GM21619 (cell line): Measurements from ENCODE around the gene ZNF385B.

Source experiments
- ATAC-seq: cut with Tn5 transposase; IDR thresholded peaks from one replicate; pipeline ENCODE4 v1.9.1; 2021; ENCODE audit not compliant: unreplicated experiment

ZNF385B gene

DNA sequence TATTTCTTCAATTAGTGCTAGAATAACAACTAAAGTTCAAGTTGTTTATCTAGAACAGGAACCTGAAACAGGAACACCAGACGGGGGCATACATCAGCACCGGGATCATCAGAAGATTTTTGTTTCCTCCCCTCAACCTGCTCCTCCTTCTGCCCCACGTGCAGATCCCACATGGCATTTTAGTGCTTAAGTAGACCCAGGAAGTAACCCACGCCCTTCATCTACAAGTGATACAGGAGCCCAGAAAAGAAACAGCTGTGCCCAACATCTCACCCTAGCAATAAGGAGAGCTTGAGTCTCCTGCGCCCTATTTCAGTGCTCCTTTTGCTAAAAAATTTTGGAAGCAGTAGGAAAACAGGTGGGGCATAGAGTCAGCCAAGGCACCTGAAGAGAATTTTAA, 5.2 kb downstream of the ZNF385B start:
- ATAC-seq: no peak

DNA sequence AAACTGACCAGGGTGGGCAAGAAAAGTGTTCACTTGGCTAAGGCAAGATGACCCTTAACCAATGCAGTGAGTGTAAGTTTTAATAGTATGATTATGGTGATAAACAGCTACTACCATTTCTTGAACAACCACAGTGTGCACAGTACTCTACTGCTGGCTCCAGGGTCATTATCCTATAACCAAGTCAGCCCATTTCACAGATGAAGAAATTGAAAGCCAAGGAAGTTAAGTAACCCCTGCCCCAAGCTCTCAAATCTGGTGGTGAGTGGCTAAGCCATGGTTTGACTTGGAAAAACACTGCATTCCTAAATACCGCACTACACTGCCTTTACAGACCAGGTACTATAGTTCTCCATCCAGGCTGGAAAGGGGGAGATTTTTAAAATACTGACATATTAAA, 5.7 kb downstream of the ZNF385B start:
- no peak for ATAC-seq

DNA sequence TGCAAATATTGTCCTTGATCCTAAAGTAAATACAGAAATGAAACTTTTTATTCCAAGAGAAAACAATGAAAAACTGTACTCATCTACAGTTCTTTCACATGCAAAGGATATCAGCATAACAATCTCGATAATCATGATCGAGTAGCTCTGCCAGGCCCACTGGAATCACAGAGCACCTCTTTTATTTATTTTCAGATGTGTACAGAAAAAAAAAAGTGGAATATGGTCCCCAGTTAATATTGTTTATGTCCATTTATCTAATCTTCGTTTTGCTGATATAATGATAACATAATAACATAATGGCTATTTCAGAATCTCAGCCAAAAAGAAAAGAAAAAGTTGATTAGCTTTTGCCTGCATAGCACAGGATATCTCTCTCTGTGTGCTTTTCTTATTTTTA, 6.5 kb downstream of the ZNF385B start:
- ATAC-seq: no peak

GRCh38 chr2:179853108-179853507, 8.3 kb downstream of the ZNF385B start:
- ATAC-seq: no peak

- no peak for ATAC-seq
These were observed 11.2 kb downstream of the ZNF385B start for GRCh38 chr2:179850188-179850587.

DNA sequence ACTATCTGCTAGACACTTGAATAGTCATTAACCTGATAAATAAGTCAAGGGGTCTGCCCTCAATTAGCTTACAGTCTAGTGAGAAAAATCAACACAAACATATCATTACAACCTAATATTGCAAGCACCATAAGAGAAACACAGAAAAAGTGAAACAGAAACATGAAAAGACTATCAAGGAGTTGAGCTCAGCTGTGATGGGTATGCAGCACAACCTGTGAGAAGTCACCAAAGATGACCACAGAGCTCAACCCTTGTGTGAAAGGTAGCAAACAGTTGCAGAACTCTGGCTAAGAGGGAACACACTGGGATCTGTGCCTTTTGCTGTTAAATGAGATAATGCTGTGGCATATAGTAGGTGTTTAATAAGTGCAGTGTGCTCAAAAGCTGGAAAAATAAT, 11.7 kb downstream of the ZNF385B start:
- ATAC-seq: no peak

GRCh38 chr2:179843541-179843940, 17.9 kb downstream of the ZNF385B start:
- no peak for ATAC-seq

- ATAC-seq: no peak
These were observed 18.8 kb downstream of the ZNF385B start for GRCh38 chr2:179842498-179843153.

DNA sequence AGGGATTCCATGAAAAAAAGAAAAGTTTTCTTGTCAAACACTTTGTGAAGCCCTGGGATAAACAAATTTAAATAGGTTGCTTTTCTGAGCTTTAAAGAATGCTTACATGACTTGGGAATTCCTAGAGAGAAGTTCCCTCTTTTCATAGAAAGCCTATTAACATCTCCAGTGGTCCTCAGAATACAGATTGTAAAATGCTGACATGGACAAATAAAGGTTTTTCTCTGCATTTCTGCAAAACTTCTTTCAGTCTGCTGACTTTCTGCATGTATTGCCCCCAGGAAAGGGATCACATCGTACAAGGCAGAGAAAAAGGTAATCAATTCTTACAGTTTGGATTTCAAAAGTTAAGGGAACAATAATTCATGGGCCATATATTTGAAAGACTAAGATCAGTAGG, 20.6 kb downstream of the ZNF385B start:
- no peak for ATAC-seq

DNA sequence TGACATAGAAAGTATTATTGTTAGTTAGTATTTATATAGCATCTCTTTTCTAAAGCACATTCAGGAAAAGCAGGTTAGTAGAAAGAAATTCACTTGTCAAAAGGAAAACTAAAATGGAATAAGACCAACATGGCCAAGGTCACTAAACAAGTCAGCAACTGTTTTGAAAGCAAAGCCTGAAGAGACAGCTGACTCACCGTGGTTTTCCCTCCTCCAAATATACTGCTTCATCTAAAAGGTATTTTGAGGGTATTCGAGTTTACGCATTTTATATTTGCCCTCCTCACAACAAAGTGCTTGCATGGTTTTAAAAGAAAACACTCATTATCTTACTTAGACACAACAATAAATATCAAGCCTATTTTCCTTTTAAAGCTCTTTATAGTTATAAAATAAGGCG, 24.0 kb downstream of the ZNF385B start:
- no peak for ATAC-seq

DNA sequence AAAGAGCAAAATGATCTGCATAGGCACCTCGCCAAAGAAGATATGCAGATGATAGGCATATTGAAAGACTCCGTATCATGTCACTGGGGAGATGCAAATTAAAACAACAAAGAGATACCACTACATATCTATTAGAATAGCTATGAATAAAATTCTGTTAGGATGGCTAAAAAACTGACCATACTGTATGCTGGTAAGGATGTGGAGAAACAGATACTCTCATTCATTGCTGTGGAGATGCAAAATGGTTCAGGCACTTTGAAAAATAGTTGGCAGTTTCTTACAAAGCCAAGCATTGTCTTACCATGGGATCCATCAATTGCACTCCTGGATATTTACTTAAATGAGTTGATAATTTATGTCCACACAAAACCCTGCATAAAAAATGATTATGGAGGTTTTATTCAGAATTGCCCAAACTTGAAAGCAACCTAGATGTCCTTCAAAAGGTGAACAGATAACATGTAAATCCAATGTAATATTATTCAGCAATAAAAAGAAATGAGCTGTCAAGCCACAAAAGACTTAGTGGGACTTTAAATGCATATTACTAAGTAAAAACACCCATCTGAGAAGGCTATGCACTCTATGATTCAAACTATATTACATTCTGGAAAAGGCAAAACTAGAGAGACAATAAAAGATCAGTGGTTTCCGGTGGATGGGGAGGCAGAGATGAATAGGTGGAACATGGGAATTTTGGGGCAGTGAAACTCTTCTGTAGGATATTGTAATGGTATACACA, 31.2 kb downstream of the ZNF385B start:
- no peak for ATAC-seq

GRCh38 chr2:179826297-179826696, 35.1 kb downstream of the ZNF385B start:
- no peak for ATAC-seq

- ATAC-seq: peak; percentile 75
These were observed 35.9 kb downstream of the ZNF385B start for GRCh38 chr2:179825494-179825893.

- ATAC-seq: no peak
These were observed 36.5 kb downstream of the ZNF385B start for GRCh38 chr2:179824961-179825360.

- ATAC-seq: no peak
These were observed 38.9 kb downstream of the ZNF385B start for GRCh38 chr2:179822540-179822939.

- ATAC-seq: no peak
These were observed 42.9 kb downstream of the ZNF385B start for GRCh38 chr2:179818546-179818945.

GRCh38 chr2:179817181-179817841, 44.1 kb downstream of the ZNF385B start:
- no peak for ATAC-seq

DNA sequence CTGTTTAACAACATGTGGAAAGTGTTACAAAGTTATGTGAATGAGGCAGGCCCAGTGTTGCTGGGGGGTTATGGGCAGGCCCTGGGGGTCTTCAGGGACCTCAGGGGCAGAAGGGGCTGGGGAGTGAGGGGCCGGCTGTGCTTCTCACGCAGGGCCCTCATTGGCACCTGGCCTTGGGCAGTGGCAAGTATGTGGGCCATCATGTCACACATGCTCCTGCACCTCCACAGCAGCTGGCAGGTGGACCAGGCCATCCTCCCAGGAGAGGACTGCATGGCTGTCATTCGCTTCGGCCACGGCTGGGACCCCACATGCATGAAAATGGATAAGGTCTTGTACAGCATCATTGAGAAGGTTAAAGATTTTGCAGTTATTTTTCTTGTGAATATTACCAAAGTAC, 47.4 kb downstream of the ZNF385B start:
- ATAC-seq: no peak

GRCh38 chr2:179812501-179812900, 48.9 kb downstream of the ZNF385B start:
- ATAC-seq: no peak

- no peak for ATAC-seq
These were observed 50.4 kb downstream of the ZNF385B start for GRCh38 chr2:179811042-179811441.

GRCh38 chr2:179809606-179810005, 51.8 kb downstream of the ZNF385B start:
- ATAC-seq: no peak

GRCh38 chr2:179805001-179805400, 56.4 kb downstream of the ZNF385B start:
- ATAC-seq: no peak
